HG02798 (cell line): Measurements from ENCODE around the gene MPND.
"Not testable (repeated sequence)": the region's sequence is repeated elsewhere in the genome, so short reads cannot be mapped to it uniquely, and the experiment has no call there.

Experiments used
- ATAC-seq: cut with Tn5 transposase; IDR thresholded peaks from one replicate; pipeline ENCODE4 v1.9.1; 2021; ENCODE audit warnings: mild to moderate bottlenecking; ENCODE audit not compliant: unreplicated experiment, poor library complexity

The MPND gene

GRCh38 chr19:4319067-4319718 lies 24.2 kb upstream of the MPND start:
- no peak for ATAC-seq

- ATAC-seq: no peak
Measured at GRCh38 chr19:4320419-4320818, 22.9 kb upstream of the MPND start.

DNA sequence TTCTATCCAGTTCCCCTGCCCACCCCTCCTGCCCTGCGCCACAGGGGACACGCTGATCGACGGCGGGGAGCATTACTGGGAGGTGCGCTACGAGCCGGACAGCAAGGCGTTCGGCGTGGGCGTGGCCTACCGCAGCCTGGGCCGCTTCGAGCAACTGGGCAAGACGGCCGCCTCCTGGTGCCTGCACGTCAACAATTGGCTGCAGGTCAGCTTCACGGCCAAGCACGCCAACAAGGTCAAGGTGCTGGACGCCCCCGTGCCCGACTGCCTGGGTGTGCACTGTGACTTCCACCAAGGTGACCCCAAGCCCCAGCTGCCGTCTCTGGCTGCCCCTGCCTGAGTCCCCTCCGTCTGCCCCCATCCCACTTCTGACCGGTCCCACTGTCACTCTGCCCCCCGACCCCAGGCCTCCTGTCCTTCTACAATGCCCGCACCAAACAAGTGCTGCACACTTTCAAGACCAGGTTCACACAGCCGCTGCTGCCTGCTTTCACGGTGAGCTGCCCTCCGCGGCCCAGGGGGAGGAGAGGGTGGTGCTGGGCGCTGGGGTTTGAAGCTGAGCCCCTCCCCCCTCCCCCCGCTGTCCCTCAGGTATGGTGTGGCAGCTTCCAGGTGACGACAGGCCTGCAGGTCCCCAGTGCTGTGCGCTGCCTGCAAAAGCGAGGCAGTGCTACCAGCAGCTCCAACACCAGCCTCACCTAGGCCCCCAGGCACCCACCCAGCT lies 20.3 kb upstream of the MPND start:
- no peak for ATAC-seq

DNA sequence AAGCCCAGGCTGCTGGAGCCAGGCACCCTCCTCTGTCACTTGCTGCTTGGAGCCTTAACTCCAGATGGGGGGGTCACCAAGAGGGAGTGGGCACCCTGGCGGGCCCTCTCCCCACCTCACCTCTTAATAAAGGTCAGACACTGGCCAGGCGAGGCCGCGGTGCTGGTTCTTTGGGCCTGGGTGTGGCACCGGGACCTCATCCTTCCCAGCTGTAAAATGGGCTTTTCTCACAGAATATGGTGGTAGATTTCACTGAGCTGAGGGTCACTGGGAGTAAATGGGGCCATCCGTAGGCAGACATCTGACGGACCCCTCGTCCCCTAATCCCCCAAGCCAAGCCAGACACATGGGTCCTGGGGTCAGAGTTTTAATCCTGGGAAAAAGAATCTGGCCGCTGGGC lies 19.7 kb upstream of the MPND start:
- ATAC-seq: no peak

- no peak for ATAC-seq
Measured at GRCh38 chr19:4324228-4324627, 19.1 kb upstream of the MPND start.

DNA sequence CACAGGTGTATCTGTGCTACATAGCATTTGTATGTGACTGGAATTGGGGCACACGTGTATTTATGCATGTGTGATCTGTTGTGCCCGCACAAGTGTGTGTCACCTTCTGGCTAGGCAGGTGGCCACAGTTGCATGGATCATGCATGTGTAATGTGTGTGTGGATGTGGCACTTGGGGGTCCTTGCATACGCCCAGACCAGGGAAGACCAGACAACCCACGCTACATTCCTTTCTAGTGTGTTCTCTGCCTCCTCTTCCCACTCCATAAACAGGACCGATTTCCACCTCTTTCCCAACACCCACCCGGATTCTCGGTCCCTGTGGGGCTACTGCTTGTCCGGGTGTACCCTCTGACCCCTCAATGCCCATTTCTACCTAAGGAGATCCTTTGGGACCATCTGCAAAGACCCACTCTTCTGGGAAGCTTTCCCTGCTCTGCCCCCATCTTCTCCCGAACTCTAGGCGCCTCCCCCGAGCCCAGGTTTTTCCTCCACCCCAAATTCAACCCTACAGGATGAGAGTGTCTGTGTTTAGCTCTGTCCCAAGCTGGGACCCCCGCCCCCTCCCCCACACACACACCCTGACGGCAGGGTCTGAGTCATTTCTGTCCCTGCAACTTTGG lies 17.0 kb upstream of the MPND start:
- no peak for ATAC-seq

DNA sequence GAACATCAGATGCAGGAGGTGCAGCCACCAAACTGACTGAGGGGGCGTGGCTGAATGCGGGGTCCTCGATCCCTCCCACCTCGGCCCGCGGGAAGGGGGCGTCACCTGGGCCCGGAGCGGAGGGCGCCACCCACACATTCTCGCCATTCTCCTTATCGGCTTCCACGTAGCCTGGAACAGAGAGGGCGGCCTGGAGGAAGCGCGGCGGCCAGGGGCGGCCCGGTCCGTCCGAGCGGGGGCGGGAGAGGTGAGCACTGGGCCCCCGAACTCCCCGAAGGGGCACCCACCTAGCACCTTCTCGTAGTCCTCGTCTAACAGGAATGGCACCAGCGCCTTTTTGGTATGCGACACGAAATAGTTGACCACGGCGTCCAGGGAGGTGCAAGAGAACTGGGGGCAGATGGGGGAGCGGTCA lies 16.5 kb upstream of the MPND start:
- ATAC-seq: no peak

- no peak for ATAC-seq
Measured at GRCh38 chr19:4327252-4327876, 16.0 kb upstream of the MPND start.

DNA sequence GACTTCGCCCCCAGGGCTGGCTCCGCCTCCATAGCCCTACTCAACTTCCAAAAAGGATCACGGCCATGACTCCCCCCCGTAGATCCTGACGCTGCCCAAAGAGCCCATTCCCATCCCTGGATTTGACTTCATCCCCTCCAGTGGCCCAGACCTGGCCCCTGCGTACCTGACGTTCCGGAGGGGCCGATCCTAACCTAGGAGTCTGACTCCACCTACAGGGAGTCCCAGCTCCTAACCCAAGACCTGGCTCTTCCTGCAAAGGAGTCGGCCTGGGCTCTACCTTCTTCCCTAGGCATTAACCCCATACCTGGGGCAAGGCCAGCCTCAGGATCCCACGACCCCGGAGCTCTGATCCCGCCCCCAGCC lies 15.5 kb upstream of the MPND start:
- no peak for ATAC-seq

- ATAC-seq: peak; percentile 87
Measured at GRCh38 chr19:4328243-4328990, 14.9 kb upstream of the MPND start.

DNA sequence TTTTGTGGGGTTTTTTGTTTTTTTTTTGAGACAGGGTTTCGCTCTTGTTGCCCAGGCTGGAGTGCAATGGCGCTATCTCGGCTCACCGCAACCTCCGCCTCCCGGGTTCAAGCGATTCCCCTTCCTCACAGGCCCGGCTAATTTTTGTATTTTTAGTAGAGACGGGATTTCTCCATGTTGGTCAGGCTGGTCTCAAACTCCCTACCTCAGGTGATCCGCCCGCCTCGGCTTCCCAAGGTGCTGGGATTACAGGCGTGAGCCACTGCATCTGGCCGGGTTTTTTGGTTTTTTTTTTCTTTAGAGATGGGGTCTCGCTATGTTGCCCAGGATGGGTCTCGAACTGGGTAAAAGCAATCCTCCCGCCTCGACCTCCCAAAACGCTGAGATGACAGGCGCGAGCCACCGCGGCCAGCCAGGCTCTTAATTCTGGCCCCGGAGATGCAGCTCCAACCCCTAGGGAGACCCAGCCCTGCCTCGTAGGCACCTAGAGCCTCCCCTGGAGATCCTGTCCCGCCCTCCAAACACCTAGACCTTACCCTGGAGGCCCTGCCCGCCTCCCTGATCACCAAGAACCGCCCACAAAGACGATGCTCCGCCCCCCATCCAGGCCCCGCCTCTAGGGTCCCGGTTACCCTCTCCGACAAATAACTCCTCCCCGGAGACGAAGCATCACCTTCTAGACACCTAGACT lies 14.2 kb upstream of the MPND start:
- ATAC-seq: not testable (repeated sequence)

GRCh38 chr19:4329858-4330257 lies 13.5 kb upstream of the MPND start:
- no peak for ATAC-seq

- ATAC-seq: no peak
Measured at GRCh38 chr19:4334929-4335570, 8.3 kb upstream of the MPND start.

- ATAC-seq: no peak
Measured at GRCh38 chr19:4337906-4338440, 5.4 kb upstream of the MPND start.

DNA sequence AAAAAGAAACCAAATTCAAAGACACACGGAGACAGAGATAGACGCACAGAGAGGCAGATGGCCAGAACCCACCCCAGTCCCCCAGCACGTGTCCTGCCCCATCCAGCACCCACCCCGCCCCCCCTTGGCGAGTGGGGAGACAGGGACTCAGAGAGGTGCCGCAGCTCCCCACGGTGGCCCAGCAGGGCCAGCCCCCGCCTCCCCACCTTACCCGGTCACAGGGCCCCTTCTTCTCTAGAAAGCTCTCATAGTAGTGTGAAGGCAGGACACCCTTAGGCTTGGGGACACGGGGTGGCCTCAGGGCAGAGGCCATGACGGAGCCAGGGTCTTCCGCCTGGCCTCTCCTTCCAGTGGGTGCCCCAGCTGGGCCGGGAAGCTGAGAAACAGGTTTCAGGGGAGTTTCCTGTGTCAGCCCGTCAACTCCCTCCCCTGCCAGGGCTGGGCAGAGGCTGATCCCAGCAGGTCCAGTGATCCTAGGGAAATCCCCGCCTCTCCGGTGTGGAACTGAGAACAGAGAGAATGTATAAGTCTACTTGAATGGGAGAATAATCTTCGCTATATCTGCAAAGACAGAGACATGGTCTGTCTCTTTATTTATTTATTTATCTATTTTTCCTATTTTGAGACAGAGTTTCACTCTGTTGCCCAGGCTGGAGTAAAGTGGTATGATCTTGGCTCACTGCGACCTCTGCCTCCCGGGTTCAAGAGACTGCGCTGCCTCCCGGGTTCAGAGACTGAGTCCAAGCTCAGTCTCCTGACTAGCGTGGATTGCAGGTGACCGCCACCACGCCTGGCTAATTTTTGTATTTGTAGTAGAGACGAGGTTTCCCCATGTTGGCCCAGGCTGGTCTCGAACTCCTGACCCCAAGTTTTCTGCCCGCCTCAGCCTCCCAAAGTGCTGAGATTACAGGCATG lies 4.7 kb upstream of the MPND start, which contains the start of gene STAP2:
Gene STAP2, minus strand, starts transcription at position 387 of the 915 bp plus-strand sequence. Its CDS starts 74 bp downstream, at position 313.
- ATAC-seq: no peak

DNA sequence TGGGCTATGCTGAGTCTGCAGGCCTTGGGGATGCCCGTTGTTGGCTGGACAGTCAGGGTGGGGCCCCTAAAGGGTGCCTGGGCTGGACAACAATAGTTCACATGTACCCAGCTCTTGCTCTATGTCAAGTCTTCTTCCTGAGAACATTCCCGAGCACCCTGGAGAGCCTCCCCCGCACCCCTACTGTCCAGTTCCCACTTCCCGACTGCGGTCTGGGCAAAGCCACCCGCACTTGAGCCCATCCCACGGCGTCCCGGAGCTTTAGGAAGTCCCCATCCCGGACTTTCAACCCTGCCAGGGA lies 1.1 kb upstream of the MPND start:
- ATAC-seq: no peak

DNA sequence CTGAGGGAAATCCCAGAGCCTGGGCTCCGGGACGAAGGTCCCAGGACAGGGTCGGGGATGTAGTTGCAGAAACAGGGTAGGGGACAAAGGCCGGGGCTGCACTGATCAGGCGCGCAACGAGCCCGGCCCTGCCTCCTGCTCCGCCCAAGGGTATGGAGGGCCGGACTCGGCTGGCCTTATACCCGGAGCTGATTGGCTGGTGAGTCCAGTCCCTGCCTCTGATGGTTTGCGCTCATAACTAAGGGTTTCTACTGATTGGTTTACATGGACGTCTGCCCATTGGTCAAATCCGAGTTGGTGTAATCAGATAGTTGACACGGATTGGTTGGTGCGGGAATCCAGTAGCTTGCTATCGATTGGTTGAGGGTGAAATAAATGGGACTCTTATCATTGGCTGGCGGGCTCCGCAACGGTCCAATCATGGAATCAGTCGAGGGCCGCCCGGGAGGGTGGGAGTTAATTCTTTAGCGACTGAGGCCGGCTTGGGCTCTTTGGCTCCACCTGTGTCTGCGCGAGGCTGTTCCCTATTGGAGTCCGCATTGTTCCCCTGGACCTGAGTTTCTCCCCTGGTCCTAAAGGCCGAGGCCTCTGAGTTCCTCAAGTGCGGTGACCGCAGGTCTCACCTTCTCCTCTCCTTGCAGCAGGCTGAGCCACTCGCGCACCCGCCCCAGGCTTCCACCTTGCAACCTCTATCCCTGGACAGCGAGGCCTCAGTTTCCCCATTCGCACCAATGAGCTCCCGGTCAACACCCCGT lies 570 bp upstream of the MPND start:
- peak; percentile 86 for ATAC-seq
